Measurements from ENCODE around the gene NECTIN1. TPM values are rescaled to one million over a fixed set of nuclear protein-coding genes. Genes with fewer than 3 reads are reported as not detected.

NECTIN1 gene
- total RNA-seq, 4 donors from 2014 or later = 11.6 to 23.6 (median 16.6) TPM

GRCh38 chr11:119612814-119613213, 116.2 kb downstream of the NECTIN1 start:
- no peak overlapping the region for H3K27ac ChIP-seq
- no peaks in the 10 kb centered on the region for H3K4me1 ChIP-seq
- no peak for DNase-seq
- TF ChIP-seq POLR2A (IDR thresholded peaks at IDR 0.05) (no peak), CTCF (IDR thresholded peaks at IDR 0.05) (no peak)
- H3K27me3 ChIP-seq = no peaks in the 10 kb centered on the region
- H3K36me3 ChIP-seq = no peaks in the 10 kb centered on the region
- no peak overlapping the region for H3K4me3 ChIP-seq
- H3K9me3 ChIP-seq = no peaks in the 10 kb centered on the region

- H3K27me3 ChIP-seq = no peaks in the 10 kb centered on the region
- no peaks in the 10 kb centered on the region for H3K4me1 ChIP-seq
- TF ChIP-seq CTCF (IDR thresholded peaks at IDR 0.05) (no peak), POLR2A (IDR thresholded peaks at IDR 0.05) (no peak)
- H3K36me3 ChIP-seq = no peaks in the 10 kb centered on the region
- no peaks in the 10 kb centered on the region for H3K9me3 ChIP-seq
- no peak overlapping the region for H3K27ac ChIP-seq
- no peak overlapping the region for H3K4me3 ChIP-seq
- DNase-seq = no peak
Measured at GRCh38 chr11:119610836-119611426, 118.1 kb downstream of the NECTIN1 start.

GRCh38 chr11:119608781-119609180, 120.2 kb downstream of the NECTIN1 start:
- TF ChIP-seq POLR2A (IDR thresholded peaks at IDR 0.05) (no peak), CTCF (IDR thresholded peaks at IDR 0.05) (no peak)
- H3K9me3 ChIP-seq = no peaks in the 10 kb centered on the region
- no peaks in the 10 kb centered on the region for H3K27me3 ChIP-seq
- no peaks in the 10 kb centered on the region for H3K36me3 ChIP-seq
- no peak overlapping the region for H3K4me3 ChIP-seq
- DNase-seq = no peak
- no peak overlapping the region for H3K27ac ChIP-seq
- no peaks in the 10 kb centered on the region for H3K4me1 ChIP-seq

- Histone ChIP-seq H3K27me3 (no peaks in the 10 kb centered on the region), H3K36me3 (no peaks in the 10 kb centered on the region), H3K4me3 (no peak overlapping the region), H3K9me3 (no peaks in the 10 kb centered on the region), H3K27ac (no peak overlapping the region), H3K4me1 (no peaks in the 10 kb centered on the region)
- TF ChIP-seq CTCF (IDR thresholded peaks at IDR 0.05) = no peak
- TF ChIP-seq POLR2A (IDR thresholded peaks at IDR 0.05) = no peak
- DNase-seq = no peak
Measured at GRCh38 chr11:119608201-119608600, 120.8 kb downstream of the NECTIN1 start.

GRCh38 chr11:119607726-119608125, 121.3 kb downstream of the NECTIN1 start:
- Histone ChIP-seq H3K27ac (no peak overlapping the region), H3K27me3 (no peaks in the 10 kb centered on the region), H3K9me3 (no peaks in the 10 kb centered on the region), H3K4me1 (no peaks in the 10 kb centered on the region), H3K4me3 (no peak overlapping the region), H3K36me3 (no peaks in the 10 kb centered on the region)
- TF ChIP-seq CTCF (IDR thresholded peaks at IDR 0.05) (no peak), POLR2A (IDR thresholded peaks at IDR 0.05) (no peak)
- no peak for DNase-seq
